COLO829 (cell line): ENCODE measurements around the gene RNF208.
A peak's percentile ranks its signal among the peaks of the same experiment; 100 is the strongest.
"Not testable (repeated sequence)": the region's sequence is repeated elsewhere in the genome, so short reads cannot be mapped to it uniquely, and the experiment has no call there.

Experiments used
- DNase-seq: peaks from one replicate; pipeline ENCODE4 v3.0.0; 2012; ENCODE audit warnings: low spot score

RNF208 gene

GRCh38 chr9:137239541-137240200 is 17.6 kb upstream of the RNF208 start:
- not testable (repeated sequence) for DNase-seq

GRCh38 chr9:137237759-137238726 is 16.0 kb upstream of the RNF208 start:
- DNase-seq: no peak

- DNase-seq: no peak
These were observed 14.9 kb upstream of the RNF208 start for GRCh38 chr9:137236936-137237421.

- peak; percentile 88 for DNase-seq
These were observed 14.3 kb upstream of the RNF208 start for GRCh38 chr9:137236238-137236935.

GRCh38 chr9:137235424-137236237 is 13.6 kb upstream of the RNF208 start:
- DNase-seq: no peak

- DNase-seq: no peak
These were observed 12.9 kb upstream of the RNF208 start for GRCh38 chr9:137234758-137235423.

- no peak for DNase-seq
These were observed 12.1 kb upstream of the RNF208 start for GRCh38 chr9:137234055-137234697.

GRCh38 chr9:137233143-137233980 is 11.3 kb upstream of the RNF208 start:
- no peak for DNase-seq

- no peak for DNase-seq
These were observed 10.5 kb upstream of the RNF208 start for GRCh38 chr9:137232510-137232909.

- DNase-seq: no peak
These were observed 10.1 kb upstream of the RNF208 start for GRCh38 chr9:137232101-137232500.

- DNase-seq: no peak
These were observed 9.5 kb upstream of the RNF208 start for GRCh38 chr9:137231372-137232039.

GRCh38 chr9:137230705-137231371 is 8.8 kb upstream of the RNF208 start, which contains the start of gene SLC34A3:
Gene SLC34A3, plus strand, starts transcription at chr9:137230901. Its CDS starts 802 bp downstream, at chr9:137231703.
- no peak for DNase-seq

- DNase-seq: no peak
These were observed 8.1 kb upstream of the RNF208 start for GRCh38 chr9:137229903-137230704.

- no peak for DNase-seq
These were observed 7.2 kb upstream of the RNF208 start for GRCh38 chr9:137228968-137229896.

GRCh38 chr9:137228506-137228967 is 6.5 kb upstream of the RNF208 start:
- no peak for DNase-seq

GRCh38 chr9:137227853-137228505 is 5.9 kb upstream of the RNF208 start:
- no peak for DNase-seq
